K562 (cell line): ENCODE results near the gene KCP. TPM values are rescaled to one million over a fixed set of nuclear protein-coding genes. Genes with fewer than 3 reads are reported as not detected.

Experiments
- CUX1 ChIP-seq: fragments of 200-800 bp; sonication (Bioruptor generic); IDR thresholded peaks from 2 replicates; pipeline ENCODE4 v1.6.1; 2016; ENCODE audit warnings: missing genetic modification characterization, missing compliant biosample characterization
- ETS2 ChIP-seq: IDR thresholded peaks from 2 replicates; pipeline ENCODE4 v1.6.1; 2016; ENCODE audit warnings: borderline replicate concordance, missing genetic modification characterization, mild to moderate bottlenecking, moderate library complexity, missing compliant biosample characterization; ENCODE audit not compliant: poor library complexity, severe bottlenecking
- RAD21 ChIP-seq, 2 experiments: fragments of 250-450 bp in 1 of 2; fragments of 450-650 bp in 1 of 2; sonication (Bioruptor Pico) in 1 of 2; formaldehyde crosslinking in 1 of 2; IDR thresholded peaks in 1 of 2; conservative IDR thresholded peaks in 1 of 2; 2 replicates each; pipeline versions ENCODE4 v1.4.0 to v1.8.0; 2020 to 2022; ENCODE audit warnings: mild to moderate bottlenecking in 2 of 2, moderate library complexity in 1 of 2
- polyA plus RNA-seq, 8 experiments: library from polyadenylated mRNA; depleted of rRNA in 4 of 8; stranded (reverse) in 5 of 8; unstranded in 3 of 8; fragments of >200 nt; fragmentation: Nextera tagmentation in 2 of 8; fragmentation: Illumina TruSeq in 1 of 8; extraction: Ambion mirVana in 2 of 8; extraction: Trizol in 1 of 8; gene quantifications; 2 replicates each; pipeline versions ENCODE4 v1.2.1 to v1.2.3, GENCODE V29; 2011 to 2014; ENCODE audit warnings: inconsistent platforms in 1 of 8, missing spikeins in 1 of 8
- total RNA-seq, 7 experiments: library from RNA; depleted of rRNA in 6 of 7; stranded (reverse); fragments of >200 nt in 6 of 7; fragmentation: Illumina TruSeq in 2 of 7; extraction: Trizol in 2 of 7; gene quantifications; 2 replicates each; pipeline versions ENCODE4 v1.2.1 to v1.2.3, GENCODE V29; 2011 to 2021; ENCODE audit warnings: low replicate concordance in 1 of 7

KCP gene
- total and polyA plus RNA-seq, 9 of the 15 experiments (the other 6 are each of a cell fraction or from before 2014, with no cell fraction given), result 0.06 to 0.17 (median 0.12) TPM; not detected in 3

- TF ChIP-seq CUX1, result no peak
- peak; percentile 27 to 36; a peak in 2 of 4 replicates for TF ChIP-seq RAD21 (CRISPR knock-in tag; conservative IDR thresholded peaks at IDR 0.05 in 1 of 2, IDR thresholded peaks at IDR 0.05 in 1 of 2)
- TF ChIP-seq ETS2, result no peak
- TF ChIP-seq, all 486 proteins: peak for 50
Measured at GRCh38 chr7:128841921-128842673, 68.4 kb downstream of the KCP start (continued).
